HepG2 (cell line): ENCODE results near the gene ITGB5. TPM values are rescaled to one million over a fixed set of nuclear protein-coding genes. Genes with fewer than 3 reads are reported as not detected.

Experiments
- ATAC-seq: fragments of 200-7000 bp; cut with Tn5 transposase; 3 replicates; pipeline ENCODE4 v1.9.1; 2020; ENCODE audit warnings: mild to moderate bottlenecking, moderate library complexity
- BruUV-seq: library from RNA; stranded (reverse); fragments of 400-500 nt; replicated peaks from 2 replicates; lab custom pipeline; 2021; lab: Mats Ljungman, UMichigan
- CTCF ChIA-PET: fragments of 300-600 bp; formaldehyde crosslinking; extraction: SDS; loops from one replicate; lab custom pipeline; 2021; ENCODE audit warnings: low total read pairs, inconsistent platforms, low intra/inter-chr PET ratio; lab: Yijun Ruan, JAX
- POLR2A ChIA-PET: fragments of 350-600 bp; sonication (Branson Sonifier 250); formaldehyde crosslinking; loops from one replicate; lab custom pipeline; 2020; ENCODE audit warnings: antibody characterized with exemption, inconsistent platforms; lab: Yijun Ruan, JAX
- DNase-seq: peaks from one replicate; pipeline ENCODE4 v3.0.0-alpha.2; 2015; ENCODE audit warnings: low spot score
- FAIRE-seq: peaks from 3 replicates; lab custom pipeline; 2011; peaks lifted over from hg19 to GRCh38; lab: Jason Lieb, UNC
- H2AFZ ChIP-seq: one replicate; pipeline ENCODE4 v1.6.1; 2011; ENCODE audit warnings: low read length, inconsistent platforms
- H3K27ac ChIP-seq: fragments of 300-600 bp; 3 replicates; pipeline ENCODE4 v1.8.0; 2011; ENCODE audit warnings: mixed run types, mild to moderate bottlenecking, mixed read lengths, low read length, inconsistent platforms; ENCODE audit not compliant: insufficient read depth; ENCODE audit errors: extremely low read length
- H3K27me3 ChIP-seq, 2 experiments: fragments of 200-600 bp in 1 of 2; 2 replicates in 1 of 2; 3 replicates in 1 of 2; pipeline versions ENCODE4 v1.6.0 to v1.8.0; 2011; ENCODE audit warnings: low read length in 2 of 2, mild to moderate bottlenecking in 2 of 2, moderate library complexity in 2 of 2, inconsistent platforms in 1 of 2; ENCODE audit not compliant: insufficient read depth in 2 of 2, control insufficient read depth in 1 of 2
- H3K36me3 ChIP-seq, 2 experiments: fragments of 200-600 bp in 1 of 2; replicated peaks in 1 of 2; 2 replicates in 1 of 2; 3 replicates in 1 of 2; pipeline versions ENCODE4 v1.5.1 to v1.8.0; 2011; ENCODE audit warnings: low read length in 2 of 2, inconsistent platforms in 1 of 2; ENCODE audit not compliant: insufficient read depth in 2 of 2, control insufficient read depth in 1 of 2
- H3K4me1 ChIP-seq: 2 replicates; pipeline ENCODE4 v1.5.1; 2012; ENCODE audit warnings: low read length, inconsistent platforms; ENCODE audit not compliant: insufficient read depth
- H3K4me2 ChIP-seq: 2 replicates; pipeline ENCODE4 v1.6.0; 2011; ENCODE audit warnings: low read depth, low read length, inconsistent platforms
- H3K4me3 ChIP-seq, 3 experiments: fragments of 200-600 bp in 1 of 3; sonication (generic), shearing (Covaris generic) in 1 of 3; replicated peaks in 1 of 3; 2 replicates each; pipeline ENCODE4 v1.5.1; 2011 to 2016; ENCODE audit warnings: low read length in 3 of 3, inconsistent platforms in 2 of 3, low read depth in 2 of 3, mild to moderate bottlenecking in 2 of 3, control low read depth in 1 of 3, mixed read lengths in 1 of 3; ENCODE audit not compliant: insufficient read depth in 1 of 3
- H3K79me2 ChIP-seq: one replicate; pipeline ENCODE4 v1.6.1; 2011; ENCODE audit warnings: low read length, inconsistent platforms; ENCODE audit not compliant: insufficient read depth
- H3K9ac ChIP-seq: 2 replicates; pipeline ENCODE4 v1.6.0; 2011; ENCODE audit warnings: mild to moderate bottlenecking, low read depth, low read length, inconsistent platforms; ENCODE audit not compliant: insufficient read depth
- H3K9me3 ChIP-seq: 2 replicates; pipeline ENCODE4 v1.5.1; 2012; ENCODE audit warnings: mild to moderate bottlenecking, low read length
- H4K20me1 ChIP-seq: 2 replicates; pipeline ENCODE4 v1.6.0; 2011; ENCODE audit warnings: inconsistent platforms, mild to moderate bottlenecking, low read length, moderate library complexity; ENCODE audit not compliant: insufficient read depth
- AGO1 ChIP-seq: fragments of 200-400 bp; formaldehyde crosslinking; IDR thresholded peaks from 2 replicates; pipeline ENCODE4 v1.6.1; 2017; ENCODE audit warnings: mild to moderate bottlenecking, low read depth, low read length, moderate library complexity; ENCODE audit not compliant: poor library complexity, severe bottlenecking
- BHLHE40 ChIP-seq: IDR thresholded peaks from 2 replicates; pipeline ENCODE4 v1.6.1; 2011; ENCODE audit warnings: low read length, improper control_type of control experiment
- E2F2 ChIP-seq: sonication (generic); formaldehyde crosslinking; IDR thresholded peaks from 2 replicates; pipeline ENCODE4 v1.4.0; 2020; ENCODE audit warnings: missing genetic modification reagents, borderline replicate concordance
- HNRNPK ChIP-seq: fragments of 200-400 bp; formaldehyde crosslinking; IDR thresholded peaks from 2 replicates; pipeline ENCODE4 v1.6.1; 2018; ENCODE audit warnings: low read length, low read depth, moderate library complexity, mild to moderate bottlenecking; ENCODE audit not compliant: poor library complexity, severe bottlenecking
- HNRNPLL ChIP-seq: fragments of 200-400 bp; formaldehyde crosslinking; IDR thresholded peaks from 2 replicates; pipeline ENCODE4 v1.6.1; 2017; ENCODE audit warnings: mild to moderate bottlenecking, low read depth, low read length; ENCODE audit not compliant: poor library complexity, severe bottlenecking
- NCOA5 ChIP-seq: sonication (generic); formaldehyde crosslinking; IDR thresholded peaks from 2 replicates; pipeline ENCODE4 v1.4.0; 2020; ENCODE audit warnings: missing genetic modification reagents
- REXO4 ChIP-seq: sonication (generic); formaldehyde crosslinking; IDR thresholded peaks from 2 replicates; pipeline ENCODE4 v1.8.0; 2022; ENCODE audit warnings: missing genetic modification reagents, mild to moderate bottlenecking, borderline replicate concordance
- TCF7 ChIP-seq: sonication (generic); IDR thresholded peaks from 2 replicates; pipeline ENCODE4 v1.6.1; 2016; ENCODE audit warnings: antibody characterized with exemption, low read depth
- ZNF747 ChIP-seq: sonication (generic); formaldehyde crosslinking; IDR thresholded peaks from 2 replicates; pipeline ENCODE4 v1.8.1; 2023; ENCODE audit warnings: missing genetic modification reagents, mild to moderate bottlenecking, borderline replicate concordance
- WGBS: methylation state at CpG from one replicate; pipeline ENCODE4 v1.1.6; 2017; ENCODE audit warnings: low lambda C conversion rate; 5-methylcytosine and 5-hydroxymethylcytosine counted together
- in situ Hi-C: cut with HindIII; loops from 2 replicates; pipeline ENCODE4 v1.10.0; 2017; ENCODE audit warnings: low pct_unique_long_range_greater_than_20kb; ENCODE audit not compliant: extremely low pct_ligation_motif_present
- intact Hi-C: fragments of 100-400 bp; cut with micrococcal nuclease; formaldehyde crosslinking; loops from one replicate; pipeline ENCODE4 v1.10.0; 2022; ENCODE audit not compliant: unreplicated experiment
- polyA plus RNA-seq, 8 experiments: library from polyadenylated mRNA; depleted of rRNA in 3 of 8; stranded (reverse) in 7 of 8; unstranded in 1 of 8; fragments of >200 nt; fragmentation: Illumina TruSeq in 4 of 8; extraction: Trizol in 4 of 8; gene quantifications; 2 replicates each; pipeline versions ENCODE4 v1.2.1 to v1.2.3, GENCODE V29; 2011 to 2016; ENCODE audit warnings: low read depth in 4 of 8, missing spikeins in 1 of 8, mixed read lengths in 1 of 8; ENCODE audit not compliant: insufficient read depth in 1 of 8
- total RNA-seq, 5 experiments: library from RNA; depleted of rRNA; stranded (reverse); fragments of >200 nt; fragmentation: Illumina TruSeq; extraction: Trizol; gene quantifications; 2 replicates each; pipeline ENCODE4 v1.2.3, GENCODE V29; 2016; ENCODE audit warnings: low read depth in 1 of 5

Gene ITGB5
- total and polyA plus RNA-seq, 2 of the 13 experiments (the other 11 are each of a cell fraction or from before 2014, with no cell fraction given), result 74.1 to 343 TPM

GRCh38 chr3:124904835-124905492, 17.8 kb upstream of the ITGB5 start:
- no TSS peak for BruUV-seq

More at GRCh38 chr3:124904835-124905492, 17.8 kb upstream of the ITGB5 start:
- Histone ChIP-seq H3K9ac (no peak overlapping the region), H3K4me2 (no peak overlapping the region), H3K27ac (no peak overlapping the region), H3K36me3 (no peaks in the 10 kb centered on the region), H3K27me3 (no peaks in the 10 kb centered on the region; a peak in 1 of 5 replicates), H3K79me2 (peaks cover 11% of the 10 kb centered on the region), H3K9me3 (no peaks in the 10 kb centered on the region), H3K4me1 (peaks cover 30% of the 10 kb centered on the region), H4K20me1 (no peaks in the 10 kb centered on the region), H3K4me3 (no peak overlapping the region), H2AFZ (no peak overlapping the region)
- FAIRE-seq, result no peak
- 45% methylated on average over 6 of the region's 6 CpGs for WGBS
- no peak for DNase-seq
- intact Hi-C loops (no loop called here), in situ Hi-C loops (loop anchor here (5.0 to 10.0 kb wide), 2 partner anchors 143 to 340 kb away; no protein-coding TSS in a partner anchor)
- ATAC-seq, result no peak
- CTCF ChIA-PET, result interaction anchor here (0.6 kb wide), 1 partner anchor 224 kb away, joined by 3 read pairs; no protein-coding TSS in a partner anchor
- TF ChIP-seq E2F2 (CRISPR knock-in tag) (no peak), NCOA5 (CRISPR knock-in tag) (no peak), HNRNPK (no peak), HNRNPLL (no peak), BHLHE40 (no peak), AGO1 (no peak), TCF7 (no peak), ZNF747 (CRISPR knock-in tag) (no peak), REXO4 (CRISPR knock-in tag) (no peak)
- POLR2A ChIA-PET, result no interaction called here
